HG03457 (cell line): Measurements from ENCODE around the gene PAM.

ENCODE experiments used
- ATAC-seq: cut with Tn5 transposase; IDR thresholded peaks from one replicate; pipeline ENCODE4 v1.9.1; 2021; ENCODE audit warnings: moderate number of reproducible peaks; ENCODE audit not compliant: unreplicated experiment

PAM gene

DNA sequence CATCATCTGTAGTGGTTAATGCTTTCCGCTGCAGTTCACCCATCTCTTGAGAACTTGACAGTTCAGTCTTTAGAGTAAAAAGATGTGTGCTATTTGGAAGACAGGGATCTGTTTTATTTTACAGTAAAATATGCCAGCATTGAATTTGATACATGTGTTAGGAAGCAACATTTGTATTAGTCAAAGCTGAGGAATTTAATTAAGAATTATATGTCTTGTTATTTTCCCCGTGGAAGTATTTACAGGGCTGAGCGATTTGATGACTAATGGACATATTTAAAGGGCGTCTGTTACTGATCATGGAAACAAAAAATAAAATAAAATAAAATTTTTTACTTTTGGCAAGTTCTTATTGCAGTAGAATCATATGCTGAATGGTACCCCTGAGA, 101.3 kb downstream of the PAM start:
- no peak for ATAC-seq

DNA sequence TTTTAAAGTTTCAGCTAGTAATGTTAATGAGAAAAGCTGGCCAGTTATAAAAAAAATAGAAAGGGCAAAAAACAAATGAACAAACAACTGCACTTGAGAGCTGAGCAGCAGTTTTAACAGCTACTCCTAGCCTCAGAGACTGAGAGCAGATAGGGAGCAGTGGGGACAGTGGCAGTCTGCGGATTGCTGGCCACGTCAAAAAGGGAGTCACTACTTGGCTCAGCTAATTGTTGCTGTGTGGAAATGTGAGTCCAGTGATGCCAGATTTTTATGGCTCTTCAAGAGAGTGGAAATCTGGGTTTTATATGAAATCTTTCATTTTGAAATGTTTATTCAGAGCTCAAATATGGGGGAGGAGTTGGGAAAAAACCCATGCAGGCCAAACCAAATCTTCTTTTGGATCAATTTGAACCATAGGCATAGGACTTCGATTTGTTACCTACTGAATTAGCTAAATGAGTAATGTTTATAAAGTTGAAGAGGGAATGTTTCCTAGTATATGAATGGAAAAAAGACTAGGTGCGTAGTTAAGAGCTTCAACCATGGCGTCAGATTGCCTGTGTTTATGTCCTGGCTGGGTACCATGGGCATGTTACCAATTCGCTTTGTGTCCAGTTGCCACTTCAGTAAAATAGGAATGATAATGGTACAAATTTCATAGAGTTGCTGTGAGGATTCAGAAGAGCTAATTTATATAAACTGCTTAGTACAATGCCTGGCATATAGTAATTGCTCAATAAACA, 102.1 kb downstream of the PAM start:
- no peak for ATAC-seq

DNA sequence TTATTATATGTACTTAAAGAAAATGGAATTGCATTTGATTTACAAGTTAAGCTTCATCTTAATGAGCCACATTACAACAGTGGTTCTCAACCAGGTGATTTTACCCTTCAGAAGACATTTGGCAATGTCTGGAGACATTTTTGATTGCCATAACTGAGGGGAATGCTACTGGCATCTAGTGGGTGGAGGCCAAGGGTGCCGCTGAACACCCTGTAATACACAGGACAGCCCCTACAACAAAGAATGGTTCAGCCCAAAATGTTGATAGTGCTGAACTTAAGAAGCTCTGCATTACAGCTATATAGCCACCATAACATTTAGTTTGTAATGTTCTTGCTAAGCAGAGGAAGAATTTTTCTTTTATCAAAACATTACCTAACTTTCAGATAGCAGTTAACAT, 103.1 kb downstream of the PAM start:
- ATAC-seq = no peak

DNA sequence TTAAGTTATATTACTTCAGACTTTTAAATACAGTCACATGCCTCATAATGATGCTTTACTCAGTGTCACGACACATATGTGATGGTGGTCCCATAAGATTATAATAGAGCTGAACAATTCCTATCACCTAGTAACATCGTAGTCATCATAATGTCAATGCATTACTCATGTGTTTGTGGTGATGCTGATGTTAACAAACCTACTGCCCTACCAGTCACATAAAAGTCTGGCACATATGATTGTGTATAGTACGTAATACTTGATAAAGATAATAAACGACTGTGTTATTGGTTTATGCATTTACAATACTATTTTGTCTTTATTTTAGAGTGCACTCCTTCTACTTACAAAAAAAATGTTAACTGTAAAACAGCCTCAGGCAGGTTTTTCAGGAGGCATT, 103.7 kb downstream of the PAM start:
- ATAC-seq = no peak

DNA sequence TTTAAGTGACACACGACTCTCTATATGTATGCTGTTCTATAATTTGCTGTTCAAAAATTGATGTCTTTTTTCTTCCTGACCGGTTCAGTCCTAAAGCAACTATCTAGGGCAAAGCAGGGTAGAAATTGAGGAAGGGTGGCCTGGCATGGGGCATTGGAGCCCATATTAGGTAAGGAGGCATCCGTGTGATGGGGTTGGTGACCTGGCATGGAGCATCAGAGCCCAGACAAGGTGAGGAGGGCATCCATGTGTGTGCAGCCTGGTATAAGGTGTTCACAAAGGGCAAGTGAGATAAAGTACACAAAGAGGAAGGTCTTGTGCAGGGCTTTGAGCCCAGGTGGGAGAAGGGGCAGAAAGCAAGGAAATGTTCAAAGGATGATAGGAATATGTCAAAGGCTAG, 104.9 kb downstream of the PAM start:
- no peak for ATAC-seq

DNA sequence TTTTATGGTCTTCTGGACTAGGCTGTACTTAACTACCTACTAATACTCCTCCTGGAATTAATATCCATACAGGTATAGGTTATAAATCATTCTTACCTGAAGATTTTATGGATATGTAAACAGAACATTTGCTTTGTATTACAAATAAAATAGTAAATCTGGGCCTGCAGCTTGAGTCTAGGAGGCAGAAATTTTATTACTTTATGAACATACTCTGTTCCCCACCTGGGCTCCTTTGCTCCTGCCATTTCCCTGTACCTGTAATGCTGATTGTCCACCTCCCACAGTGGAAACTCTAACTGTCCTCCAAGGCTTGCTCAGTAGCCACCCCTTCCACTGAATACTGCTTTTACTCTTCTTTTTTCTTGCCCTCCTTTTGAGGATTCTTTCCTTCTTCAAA, 108.0 kb downstream of the PAM start:
- ATAC-seq = no peak

DNA sequence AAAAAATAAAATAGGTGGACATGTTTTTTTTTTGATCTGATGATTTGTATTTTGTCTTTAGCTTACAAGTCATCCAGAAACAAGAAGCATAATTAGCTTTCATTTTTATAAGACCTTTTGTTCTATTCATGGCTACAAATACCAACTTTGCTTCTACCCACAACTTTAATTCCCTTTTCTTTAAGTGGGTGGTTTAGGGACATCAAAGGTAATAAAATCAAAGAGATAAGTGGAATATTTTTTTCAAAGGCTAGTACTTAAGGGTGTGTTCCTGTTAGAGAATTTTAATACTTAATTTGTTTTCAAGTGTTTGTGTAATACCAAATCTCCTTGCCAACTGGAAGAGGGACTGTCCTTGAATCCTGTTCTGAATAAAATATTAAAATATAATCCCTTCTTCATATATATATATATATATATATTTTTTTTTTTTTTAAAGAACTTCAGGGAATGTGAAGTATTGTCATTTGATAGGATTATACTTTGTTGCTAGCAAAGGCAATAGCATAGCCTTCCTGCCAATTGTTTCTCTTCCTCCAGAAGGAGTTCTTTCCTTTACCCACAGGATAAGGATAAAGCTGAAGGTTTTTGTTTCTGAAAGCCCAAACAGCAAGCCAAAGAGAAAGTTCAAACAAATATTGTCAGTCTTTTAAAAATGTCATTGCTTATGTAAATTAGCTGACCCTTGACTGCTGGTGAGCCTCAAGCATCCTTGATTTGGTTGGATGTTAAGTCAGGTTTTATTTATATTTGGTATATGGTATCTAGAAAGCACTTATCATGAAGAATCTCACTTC, 108.9 kb downstream of the PAM start:
- no peak for ATAC-seq

DNA sequence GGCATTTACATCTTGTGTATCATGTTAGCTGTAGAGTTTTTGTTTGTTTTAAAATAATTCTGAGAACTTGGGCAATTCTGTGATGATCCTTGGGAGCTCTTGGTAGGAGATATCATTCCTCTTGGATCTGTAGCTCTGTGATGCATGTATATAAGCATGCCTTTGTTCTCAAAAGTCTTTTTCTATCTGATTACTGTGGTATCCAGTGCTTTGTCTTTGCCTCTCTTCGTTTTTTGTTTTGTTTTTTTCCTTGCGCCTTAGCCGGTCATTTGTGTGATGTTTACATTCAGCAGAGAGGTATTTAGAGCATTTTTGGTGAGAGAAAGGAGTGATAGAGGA, 110.0 kb downstream of the PAM start:
- no peak for ATAC-seq

DNA sequence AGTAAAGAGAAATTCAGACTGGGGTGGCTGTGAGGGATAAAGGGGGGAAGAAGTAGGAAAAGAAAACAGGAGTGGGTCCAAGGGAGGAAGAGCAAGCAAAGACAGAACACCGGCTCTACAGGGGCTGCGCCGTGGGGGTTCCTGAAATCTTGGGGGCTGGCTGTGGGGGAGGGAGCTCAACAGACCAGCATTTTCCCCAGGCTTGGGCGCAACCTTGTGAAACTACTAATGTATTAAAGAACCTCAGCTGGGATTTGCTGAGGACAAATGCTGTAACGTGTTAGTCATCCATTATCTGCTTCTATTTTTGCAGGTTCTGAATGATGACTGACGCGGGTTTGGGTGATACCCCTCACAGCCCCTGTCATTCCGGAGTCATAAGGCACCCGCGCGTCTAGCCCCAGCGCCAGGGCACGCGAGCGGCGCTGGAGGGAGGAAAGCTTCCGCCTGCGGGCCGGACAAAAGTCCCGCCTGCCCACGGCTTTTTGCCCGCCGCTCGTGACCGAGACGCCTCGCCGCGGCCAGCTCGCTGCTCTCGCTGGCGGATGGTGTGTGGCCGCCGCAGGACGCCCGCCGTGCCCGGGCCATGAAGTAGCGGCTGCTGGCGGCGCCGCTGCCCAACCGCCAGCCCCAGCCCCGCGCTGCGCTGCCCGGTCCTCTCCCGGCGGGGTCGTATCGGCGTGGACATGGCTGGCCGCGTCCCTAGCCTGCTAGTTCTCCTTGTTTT, 110.6 kb downstream of the PAM start:
- peak; percentile 67 for ATAC-seq

DNA sequence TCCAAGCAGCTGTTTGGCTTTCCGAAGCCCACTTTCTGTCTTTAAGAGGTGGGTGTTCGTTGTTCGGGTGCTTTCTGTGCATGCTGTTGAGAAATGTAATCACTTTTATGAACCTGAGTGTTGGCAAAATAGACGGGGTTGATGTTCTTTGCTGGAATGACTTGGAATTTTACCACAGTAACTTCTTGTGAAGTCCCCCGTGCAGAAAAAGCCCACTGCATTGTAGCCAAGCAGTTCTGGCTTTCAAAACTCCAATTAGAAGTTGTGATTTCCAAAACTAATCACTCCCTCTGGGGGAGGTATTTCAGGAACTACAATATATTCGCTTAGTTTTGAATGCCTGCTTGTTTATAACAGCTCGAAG, 111.1 kb downstream of the PAM start:
- ATAC-seq = no peak

DNA sequence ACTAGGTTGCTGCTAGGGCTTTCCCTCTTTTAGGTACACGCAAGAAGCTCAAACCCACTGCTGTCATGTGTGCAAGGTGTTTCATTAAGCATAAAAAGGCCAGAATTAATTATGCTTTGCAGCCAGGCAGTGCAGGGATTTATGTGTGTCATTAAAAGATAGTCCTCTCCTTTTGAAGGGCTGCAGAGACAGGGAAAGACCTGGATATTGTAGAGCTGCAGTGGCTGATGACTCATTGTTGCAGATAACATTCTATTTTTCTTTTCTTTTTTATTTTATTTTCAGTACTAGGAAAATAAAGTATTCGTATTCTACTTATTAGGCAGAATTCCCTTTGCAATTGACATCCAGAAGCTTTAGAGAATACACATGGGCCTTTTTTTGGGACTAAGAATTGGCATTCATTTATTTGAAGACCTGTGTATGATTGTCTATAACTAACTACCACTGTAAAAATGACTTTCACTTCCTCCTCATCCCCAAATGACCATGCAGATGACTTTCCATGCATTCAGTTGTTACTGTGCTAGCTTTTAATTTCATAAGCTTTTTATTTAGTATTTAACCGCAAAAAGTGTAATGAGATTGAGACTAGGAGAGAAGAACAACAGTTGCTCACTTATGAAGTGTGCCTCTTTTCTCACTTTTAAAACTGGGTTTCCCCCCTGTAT, 113.0 kb downstream of the PAM start:
- ATAC-seq = no peak

DNA sequence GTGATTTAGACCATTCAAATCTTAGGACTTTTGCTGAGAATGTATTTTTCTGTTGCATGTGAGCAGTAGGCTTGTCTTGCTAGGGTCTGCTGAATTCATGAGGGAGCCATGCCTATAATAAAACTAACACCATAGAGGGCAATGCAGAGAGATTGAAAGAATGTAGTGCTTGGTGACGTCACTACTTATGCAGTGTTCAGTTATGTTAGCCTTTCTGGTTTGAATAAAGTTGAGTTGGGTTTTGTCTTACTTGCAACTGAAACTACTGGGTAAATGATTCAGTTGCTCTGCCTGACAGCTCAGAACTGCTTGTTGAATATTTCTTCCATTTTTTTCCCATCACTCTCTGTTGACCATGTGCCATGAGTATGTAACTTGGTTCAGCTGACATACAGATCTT, 114.1 kb downstream of the PAM start:
- ATAC-seq = no peak

DNA sequence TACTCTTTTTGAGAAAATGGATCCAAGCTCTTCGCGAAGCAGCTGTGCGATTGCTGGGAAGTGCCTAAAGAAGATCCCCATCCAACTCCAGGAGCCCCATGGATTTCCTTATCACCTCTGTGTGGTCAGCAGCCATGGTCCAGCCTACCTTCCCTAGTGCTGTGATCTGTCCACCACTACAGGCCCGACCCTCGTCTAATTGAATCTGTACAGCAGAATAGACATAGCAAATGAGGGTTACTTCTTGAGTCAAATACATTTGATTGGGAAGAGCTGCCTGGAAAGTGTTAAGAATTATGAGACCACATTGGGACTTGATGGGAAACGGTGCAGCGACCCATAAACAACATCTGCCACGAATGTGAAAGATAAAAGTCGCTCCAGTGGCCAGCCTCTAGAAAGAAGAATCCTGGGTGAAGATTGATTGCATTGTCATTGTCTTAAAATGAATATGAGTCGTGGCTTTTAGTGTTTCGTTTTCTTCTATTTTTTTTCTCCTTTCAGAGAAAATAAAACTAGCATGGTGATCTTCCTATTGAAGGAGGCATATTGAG, 118.4 kb downstream of the PAM start:
- ATAC-seq = no peak

DNA sequence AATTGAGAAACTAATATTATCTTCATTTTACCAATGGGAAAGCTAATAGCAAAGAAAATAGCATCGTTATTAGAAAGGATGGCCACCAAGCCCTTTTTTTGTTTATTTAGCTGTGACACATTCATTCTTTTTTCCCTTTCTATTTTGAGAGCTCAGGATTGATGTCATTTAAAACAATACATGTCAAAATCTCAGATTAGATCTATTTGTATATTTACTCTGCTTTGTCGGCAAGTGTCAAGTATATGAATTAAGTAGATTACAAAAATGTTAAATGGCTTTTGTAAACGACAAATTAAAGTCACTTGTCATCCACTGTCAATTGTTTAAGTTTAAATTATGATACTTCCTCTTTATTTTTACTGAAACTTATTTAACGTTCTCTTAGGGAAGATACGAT, 118.9 kb downstream of the PAM start:
- ATAC-seq = no peak

DNA sequence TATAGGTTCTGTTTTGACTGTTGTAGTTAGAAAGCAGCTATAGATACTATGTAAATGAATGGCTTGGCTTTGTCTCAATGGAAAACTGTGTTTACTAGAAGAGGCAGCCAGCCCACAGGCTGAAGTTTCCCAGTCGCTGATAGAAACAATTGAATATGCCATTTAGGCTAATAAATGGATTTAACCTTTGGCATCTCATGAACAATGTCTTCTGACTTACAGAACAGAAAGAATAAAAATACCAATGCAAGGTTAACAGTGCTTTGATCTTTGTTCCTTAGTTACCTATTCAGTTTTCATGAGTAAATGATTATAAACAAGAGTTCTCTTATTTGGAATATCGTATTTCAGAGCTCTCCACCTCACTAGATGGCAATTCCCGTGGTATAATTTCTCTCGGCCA, 120.6 kb downstream of the PAM start:
- ATAC-seq = no peak

DNA sequence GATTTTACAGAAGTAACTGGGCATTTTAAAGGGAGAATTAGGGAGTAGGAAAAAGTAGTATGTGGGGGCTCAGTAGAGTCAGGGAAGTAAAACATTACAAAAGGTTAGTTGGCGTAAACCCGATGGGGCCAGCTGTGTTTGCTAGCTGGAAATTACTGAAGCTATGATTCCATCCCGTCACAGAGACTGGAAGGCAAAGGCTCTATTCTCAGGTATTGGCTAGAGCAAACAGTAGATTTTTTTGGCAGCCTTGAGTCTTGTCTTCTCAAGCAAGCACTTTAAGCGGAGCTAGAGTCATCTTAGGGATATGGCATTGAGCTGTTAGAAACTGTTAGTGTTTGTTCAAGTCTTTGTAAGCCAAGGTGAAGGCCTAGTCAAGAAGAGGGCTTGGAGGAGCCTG, 121.5 kb downstream of the PAM start:
- no peak for ATAC-seq

DNA sequence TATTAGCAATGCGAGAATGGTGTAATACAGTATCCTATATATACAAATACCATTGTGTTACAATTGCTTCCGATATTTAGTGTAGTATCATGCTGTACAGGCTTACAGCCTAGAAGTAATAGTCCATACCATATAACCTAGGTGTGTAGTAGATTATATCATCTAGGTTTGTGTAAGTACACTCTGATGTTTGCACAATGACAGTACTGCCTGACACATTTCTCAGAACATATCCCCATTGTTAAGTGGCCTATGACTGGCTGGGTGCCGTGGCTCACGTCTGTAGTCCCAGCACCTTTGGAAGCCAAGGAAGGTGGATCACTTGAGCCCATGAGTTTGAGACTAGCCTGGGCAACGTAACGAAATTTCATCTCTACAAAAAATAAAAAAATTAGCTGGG, 124.6 kb downstream of the PAM start:
- no peak for ATAC-seq

DNA sequence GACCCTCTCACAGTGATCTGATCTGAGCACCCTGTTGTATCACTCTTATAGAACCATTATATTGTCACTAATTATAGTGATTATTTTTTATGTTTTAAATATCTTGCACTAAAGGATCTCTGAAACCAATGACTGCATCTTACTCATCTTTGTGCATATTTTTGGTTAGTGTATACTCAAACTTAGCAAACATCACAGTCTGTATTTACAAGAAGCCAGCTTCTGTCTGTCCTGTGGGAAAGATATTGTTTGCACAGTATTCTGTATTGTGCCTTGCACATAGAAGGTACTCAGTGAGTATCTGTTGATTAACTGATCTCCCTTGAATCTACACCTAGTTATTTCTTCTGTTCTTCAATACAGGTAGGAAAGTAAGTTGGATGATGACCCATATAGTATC, 131.5 kb downstream of the PAM start:
- no peak for ATAC-seq

DNA sequence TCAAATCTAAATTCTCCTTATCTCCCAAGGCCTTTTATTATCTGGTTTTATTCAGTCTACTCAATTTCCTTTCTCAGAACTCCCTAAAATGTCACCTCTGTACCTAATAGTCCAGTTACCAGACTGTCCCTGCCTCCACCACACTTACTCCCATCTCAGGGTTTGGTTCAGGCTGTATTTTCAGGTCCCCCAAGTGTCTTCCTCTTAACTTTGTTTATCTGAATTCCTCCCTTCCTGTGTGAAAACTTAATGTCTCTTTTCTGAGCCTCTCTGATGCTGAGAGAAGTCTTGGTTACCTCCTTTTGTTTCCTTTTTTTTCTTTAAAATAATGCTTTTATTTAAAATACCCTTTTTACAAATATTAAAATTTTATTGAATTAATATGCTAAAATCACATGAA, 133.4 kb downstream of the PAM start:
- ATAC-seq = no peak

DNA sequence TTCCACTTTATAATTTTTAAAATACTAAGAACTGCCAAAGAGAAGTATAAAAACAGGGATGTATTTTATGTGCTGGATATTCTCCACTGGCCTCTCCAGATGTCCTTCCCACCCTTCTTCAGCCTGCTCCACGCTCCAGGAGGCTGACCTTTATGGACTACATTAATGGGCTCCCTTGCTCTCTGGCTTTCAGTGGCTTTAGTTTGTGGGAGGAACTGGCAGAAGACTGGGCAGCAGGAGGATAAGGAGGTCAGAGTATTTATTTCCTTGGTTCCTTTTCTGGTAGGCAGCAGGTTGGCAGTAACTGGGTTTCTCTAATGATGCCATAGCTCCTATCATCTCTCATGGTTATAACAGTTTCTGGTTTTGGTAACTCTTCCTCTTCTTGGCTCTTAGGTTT, 133.9 kb downstream of the PAM start:
- no peak for ATAC-seq

DNA sequence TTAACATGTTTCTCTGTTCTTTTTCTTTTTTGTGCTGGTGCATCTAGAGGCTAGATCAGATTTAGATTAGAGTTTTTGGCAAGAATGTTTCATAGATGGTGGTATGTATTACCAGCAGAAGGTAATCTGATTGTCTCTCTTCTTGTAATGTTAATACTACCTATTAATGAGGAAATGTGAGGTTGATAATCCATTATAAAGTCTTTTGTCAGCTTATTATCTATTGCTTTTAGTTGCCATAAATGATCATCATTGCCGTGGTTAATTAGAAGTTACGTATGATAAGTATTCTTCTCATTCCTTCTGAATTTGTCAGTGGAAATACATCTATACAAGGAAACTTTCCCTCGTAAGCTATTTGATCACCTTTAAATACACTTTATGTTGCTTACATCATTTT, 135.0 kb downstream of the PAM start:
- no peak for ATAC-seq
